HG03342 (cell line): Measurements from ENCODE around the gene CLN3.
"Not testable (repeated sequence)": the region's sequence is repeated elsewhere in the genome, so short reads cannot be mapped to it uniquely, and the experiment has no call there.

Source experiments
- ATAC-seq: cut with Tn5 transposase; IDR thresholded peaks from one replicate; pipeline ENCODE4 v1.9.1; 2021; ENCODE audit warnings: mild to moderate bottlenecking, moderate library complexity; ENCODE audit not compliant: unreplicated experiment

Gene CLN3

DNA sequence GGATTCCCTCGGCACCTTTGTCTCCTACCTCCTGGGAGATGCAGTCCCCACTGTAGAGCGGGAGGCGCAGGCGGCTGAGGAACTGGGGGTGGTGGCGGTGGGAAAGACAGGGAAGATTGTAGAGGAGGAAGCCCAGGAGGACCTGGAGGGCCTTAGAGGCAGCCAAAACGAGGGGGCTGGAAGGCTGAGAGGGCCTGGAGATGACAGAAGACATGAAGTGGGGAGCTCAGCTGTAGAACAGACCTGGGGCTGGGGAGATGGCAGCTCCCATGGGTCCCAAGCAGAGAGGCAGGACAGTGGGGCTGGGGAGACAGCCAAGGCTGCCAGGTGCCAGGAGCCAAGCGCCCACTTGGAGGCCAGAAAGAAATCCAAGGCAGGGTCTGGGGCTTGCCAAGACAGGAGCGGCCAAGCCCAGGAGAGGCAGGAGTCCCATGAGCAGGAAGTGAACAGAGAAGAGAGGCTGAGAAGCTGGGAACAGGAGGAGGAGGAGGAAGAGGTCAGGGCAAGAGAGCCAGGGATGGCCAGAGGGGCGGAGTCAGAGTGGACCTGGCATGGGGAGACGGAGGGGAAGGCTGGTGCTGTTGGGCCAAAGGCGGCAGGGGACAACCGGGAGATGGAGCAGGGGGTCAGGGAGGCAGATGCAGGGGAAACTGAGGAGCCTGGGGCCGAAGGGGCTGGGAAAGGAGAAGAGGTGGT is 3.4 kb upstream of the CLN3 start:
- ATAC-seq, result no peak

GRCh38 chr16:28494121-28494851 is 2.4 kb upstream of the CLN3 start, which contains the start of gene APOBR:
Gene APOBR (plus strand): TSS chr16:28494643. CDS start chr16:28494682, 39 bp downstream.
- ATAC-seq, result peak; percentile 46

DNA sequence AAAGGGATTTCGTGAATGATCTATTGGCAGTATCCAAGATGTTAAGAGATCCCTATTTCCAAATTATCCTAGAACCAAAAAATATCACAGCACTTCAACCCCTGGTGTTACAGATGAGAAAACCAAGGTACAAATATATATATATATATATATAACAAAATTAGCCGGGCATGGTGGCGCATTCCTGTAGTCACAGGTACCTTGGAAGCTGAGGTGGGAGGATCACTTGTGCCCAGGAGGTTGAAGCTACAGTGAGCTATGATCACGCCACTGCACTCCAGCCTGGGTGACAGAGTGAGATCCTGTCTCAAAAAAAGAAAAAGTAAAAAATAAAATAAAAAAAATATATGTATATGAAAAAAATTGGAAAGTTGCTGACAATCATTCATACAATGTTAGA is 637 bp upstream of the CLN3 start:
- ATAC-seq, result no peak

DNA sequence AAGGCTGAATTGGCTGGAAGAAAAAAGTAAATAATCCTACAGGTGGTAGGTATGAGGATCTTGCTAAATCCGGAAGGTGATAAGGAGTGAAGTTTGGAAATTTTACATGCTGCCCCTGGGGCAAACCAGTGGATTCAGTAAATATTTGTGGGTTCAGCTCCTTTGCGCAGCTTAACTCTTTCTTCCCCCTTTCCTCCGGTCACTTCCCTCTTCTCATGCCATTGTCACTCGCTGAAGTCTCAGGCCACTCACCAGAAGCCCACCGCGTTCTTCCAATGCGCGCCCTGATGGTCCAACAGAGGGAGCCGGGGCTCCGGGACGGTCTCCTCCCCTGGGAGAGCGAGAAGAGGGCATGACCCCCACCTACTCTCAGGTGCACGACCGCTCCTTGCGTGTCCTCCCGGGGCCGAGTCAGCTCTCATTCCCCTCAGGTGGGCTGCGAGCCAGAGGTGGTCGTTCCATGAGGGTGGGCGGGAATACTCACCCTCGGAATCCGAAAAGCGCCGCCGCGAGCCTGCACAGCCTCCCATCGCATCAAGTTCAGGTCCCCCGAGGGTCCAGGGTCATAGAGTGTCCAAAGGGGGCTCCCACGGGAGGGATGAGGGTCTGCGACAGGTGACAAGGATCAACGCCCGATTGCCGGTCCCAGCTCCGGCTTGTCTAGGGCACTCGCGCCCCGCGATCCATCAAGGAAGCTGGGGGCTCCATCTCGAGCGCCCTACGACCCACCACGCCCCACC is 474 bp downstream of the CLN3 start:
- ATAC-seq, result peak; percentile 3

GRCh38 chr16:28486266-28486665 is 5.6 kb downstream of the CLN3 start:
- ATAC-seq, result no peak

DNA sequence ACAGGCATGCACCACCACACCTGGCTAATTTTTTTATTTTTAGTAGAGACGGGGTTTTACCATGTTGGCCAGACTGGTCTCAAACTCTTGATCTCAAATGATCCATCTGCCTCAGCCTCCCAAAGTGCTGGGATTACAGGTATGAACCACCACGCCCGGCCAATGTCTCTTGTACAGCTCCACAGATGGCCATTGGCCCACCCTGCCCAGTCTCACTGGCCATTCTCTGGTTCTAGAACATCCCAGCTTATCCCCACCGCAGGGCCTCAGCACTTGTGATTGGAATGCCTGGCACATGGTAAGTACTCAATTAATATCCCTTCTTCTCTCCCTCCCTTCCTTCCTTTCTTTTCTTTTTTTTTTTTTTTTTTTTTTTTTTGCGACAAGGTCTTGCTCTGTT is 8.5 kb downstream of the CLN3 start:
- ATAC-seq, result not testable (repeated sequence)

DNA sequence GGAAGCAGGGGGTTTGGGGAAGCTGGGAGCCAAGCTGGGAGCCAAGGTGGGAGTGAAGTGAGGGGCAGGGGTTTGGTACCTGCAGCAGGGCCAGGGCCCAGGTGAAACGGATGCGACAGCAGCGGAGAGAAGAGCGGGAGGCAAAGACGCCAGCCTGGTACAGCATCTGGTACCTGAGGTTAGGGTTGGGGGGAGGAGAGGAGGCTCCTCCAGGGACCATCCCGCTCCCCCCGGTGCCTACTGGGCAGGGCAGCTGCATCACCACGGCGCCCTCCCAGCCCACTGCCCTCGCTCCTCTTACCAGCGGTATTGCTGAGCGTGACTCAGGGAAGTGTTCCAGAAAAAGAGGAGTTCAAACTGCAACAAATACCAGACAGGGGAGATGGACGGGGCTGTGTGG is 9.8 kb downstream of the CLN3 start:
- ATAC-seq, result no peak

DNA sequence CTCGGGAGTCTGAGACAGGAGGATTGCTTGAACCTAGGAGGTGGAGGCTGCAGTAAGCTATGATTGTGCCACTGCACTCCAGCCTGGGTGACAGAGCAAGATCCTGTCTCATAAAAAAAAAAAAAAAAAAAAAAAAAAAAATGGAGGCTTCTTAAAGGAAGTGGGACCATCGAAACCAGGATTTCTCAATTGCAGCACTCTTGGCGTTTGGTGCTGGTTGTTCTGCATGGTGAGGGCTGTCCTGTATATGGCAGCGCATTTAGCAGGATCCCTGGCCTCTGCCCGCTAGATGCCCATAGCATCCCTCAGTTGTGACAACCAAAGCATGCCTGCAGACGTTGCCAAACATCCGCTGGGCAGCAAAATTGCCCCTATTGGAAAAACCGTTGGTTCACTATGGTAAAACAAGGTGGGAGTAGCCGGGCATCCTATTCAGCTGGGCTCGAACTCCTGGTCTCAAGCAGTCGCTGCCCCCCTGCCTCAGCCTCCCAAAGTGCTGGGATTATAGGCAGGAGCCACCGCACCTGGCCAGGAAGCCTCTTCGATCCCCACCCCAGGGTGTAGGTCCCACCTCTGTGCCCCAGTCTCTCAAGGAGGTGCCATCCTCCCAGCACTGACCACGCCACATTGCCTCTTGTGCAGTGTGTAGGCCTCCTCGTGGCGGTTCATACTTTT is 13.2 kb downstream of the CLN3 start:
- no peak for ATAC-seq

DNA sequence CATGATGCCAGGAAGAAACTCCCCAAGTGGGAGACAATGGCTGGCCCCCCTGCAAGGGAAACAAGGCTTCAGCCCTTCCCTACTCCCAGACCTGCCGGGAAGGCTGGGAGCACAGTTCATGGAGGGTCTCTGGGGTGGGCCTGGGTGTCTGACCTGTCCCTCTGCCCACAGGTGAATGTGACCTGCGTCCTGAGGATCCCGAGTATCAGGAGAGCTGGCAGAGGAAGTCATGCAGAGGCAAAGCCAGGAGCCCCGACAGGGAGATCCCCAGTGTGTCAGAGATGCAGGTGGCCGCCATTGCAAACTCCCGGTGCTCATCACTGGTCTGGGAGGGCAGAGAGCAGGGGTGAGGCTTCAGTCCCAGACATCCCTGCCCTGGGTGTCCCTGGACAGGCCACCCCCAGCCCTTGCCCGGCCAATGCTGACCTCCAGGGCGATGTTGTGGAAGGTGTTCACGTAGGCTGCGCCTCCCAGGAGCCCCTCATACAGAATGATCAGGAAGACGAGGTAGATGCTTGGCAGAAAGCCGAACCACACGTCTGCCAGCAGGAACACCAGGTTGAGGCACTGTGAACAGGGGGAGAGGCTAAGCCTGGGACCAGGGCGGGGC is 14.5 kb downstream of the CLN3 start:
- no peak for ATAC-seq

GRCh38 chr16:28475221-28475620 is 16.7 kb downstream of the CLN3 start:
- no peak for ATAC-seq

- ATAC-seq, result no peak
Measured at GRCh38 chr16:28473714-28474265, 18.1 kb downstream of the CLN3 start.

- not testable (repeated sequence) for ATAC-seq
Measured at GRCh38 chr16:28447081-28447480, 44.8 kb downstream of the CLN3 start.

DNA sequence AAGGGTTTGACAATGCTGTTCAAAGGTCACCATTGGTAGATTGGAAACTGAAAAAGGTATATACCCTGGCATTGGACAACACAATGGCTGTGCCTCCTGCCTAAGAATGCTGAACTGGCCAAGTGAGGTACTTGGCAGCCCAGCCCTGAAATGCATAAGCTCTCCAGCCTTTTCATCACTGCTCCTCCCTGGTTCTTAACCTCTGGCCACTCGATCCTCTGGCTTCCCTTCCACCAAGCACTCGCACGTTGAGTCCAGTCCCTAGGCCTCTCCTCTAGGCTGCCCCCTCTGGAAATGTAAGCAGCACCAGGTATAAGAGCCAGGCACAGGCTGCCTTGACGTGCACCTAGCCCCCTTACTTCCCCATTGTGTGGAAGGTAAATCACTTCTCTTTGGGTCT is 45.5 kb downstream of the CLN3 start:
- ATAC-seq, result not testable (repeated sequence)

GRCh38 chr16:28443943-28444342 is 47.9 kb downstream of the CLN3 start:
- ATAC-seq, result not testable (repeated sequence)

DNA sequence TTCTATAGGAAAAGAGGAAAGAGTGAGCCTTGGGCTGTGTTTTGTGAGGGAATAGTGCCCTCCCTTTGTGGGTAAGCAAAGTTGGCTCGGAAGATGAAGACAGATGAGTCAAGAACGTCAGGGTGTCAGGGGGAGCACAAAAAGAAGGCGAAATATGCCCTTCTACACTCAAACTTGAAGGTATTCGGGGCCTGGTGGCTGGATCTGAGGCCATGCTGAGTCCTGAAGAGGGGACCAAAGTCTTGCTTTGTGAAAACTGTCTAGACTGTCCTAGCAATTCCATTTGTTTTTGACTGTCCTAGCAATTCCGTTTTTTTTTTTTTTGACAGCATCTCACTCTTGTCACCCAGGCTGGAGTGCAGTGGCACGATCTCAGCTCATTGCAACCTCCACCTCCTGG is 53.0 kb downstream of the CLN3 start:
- not testable (repeated sequence) for ATAC-seq

DNA sequence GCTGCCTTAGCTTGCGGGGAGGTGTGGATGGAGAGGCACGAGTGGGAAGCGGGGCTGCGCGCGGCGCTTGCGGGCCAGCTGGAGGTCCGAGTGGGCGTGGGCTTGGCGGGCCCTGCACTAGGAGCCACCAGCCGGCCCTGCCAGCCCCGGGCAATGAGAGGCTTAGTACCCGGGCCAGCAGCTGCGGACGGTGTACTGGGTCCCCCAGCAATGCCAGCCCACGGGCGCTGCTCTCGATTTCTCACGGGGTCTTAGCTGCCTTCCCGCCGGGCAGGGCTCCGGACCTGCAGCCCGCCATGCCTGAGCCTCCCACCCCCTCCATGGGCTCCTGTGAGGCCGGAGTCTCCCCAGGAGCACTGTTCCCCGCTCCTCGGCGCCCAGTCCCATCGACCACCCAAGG is 56.5 kb downstream of the CLN3 start:
- not testable (repeated sequence) for ATAC-seq
